Measurements from ENCODE around the gene RPS6KA4. TPM values are rescaled to one million over a fixed set of nuclear protein-coding genes. Genes with fewer than 3 reads are reported as not detected.

RPS6KA4 gene
- total RNA-seq, 1 donor from 2014 or later, result 12.7 TPM

GRCh38 chr11:64362339-64362738, 3.4 kb downstream of the RPS6KA4 start:
- H3K36me3 ChIP-seq, result no peaks in the 10 kb centered on the region
- H3K27me3 Mint-ChIP-seq (ENCODE audit: insufficient read depth, low read depth), result peaks cover 8% of the 10 kb centered on the region
- no peaks in the 10 kb centered on the region for H3K9me3 ChIP-seq (ENCODE audit: low read depth)
- H3K9ac ChIP-seq, result no peak overlapping the region
- H2AFZ ChIP-seq (replicated peaks), result no peak overlapping the region
- H3K9me3 Mint-ChIP-seq, result no peaks in the 10 kb centered on the region
- no peaks in the 10 kb centered on the region for H3K27me3 ChIP-seq
- peaks cover 3% of the 10 kb centered on the region for H4K20me1 ChIP-seq (ENCODE audit: low read depth)
- peaks cover 20% of the 10 kb centered on the region for H3K36me3 Mint-ChIP-seq
- TF ChIP-seq, protein P1, sequence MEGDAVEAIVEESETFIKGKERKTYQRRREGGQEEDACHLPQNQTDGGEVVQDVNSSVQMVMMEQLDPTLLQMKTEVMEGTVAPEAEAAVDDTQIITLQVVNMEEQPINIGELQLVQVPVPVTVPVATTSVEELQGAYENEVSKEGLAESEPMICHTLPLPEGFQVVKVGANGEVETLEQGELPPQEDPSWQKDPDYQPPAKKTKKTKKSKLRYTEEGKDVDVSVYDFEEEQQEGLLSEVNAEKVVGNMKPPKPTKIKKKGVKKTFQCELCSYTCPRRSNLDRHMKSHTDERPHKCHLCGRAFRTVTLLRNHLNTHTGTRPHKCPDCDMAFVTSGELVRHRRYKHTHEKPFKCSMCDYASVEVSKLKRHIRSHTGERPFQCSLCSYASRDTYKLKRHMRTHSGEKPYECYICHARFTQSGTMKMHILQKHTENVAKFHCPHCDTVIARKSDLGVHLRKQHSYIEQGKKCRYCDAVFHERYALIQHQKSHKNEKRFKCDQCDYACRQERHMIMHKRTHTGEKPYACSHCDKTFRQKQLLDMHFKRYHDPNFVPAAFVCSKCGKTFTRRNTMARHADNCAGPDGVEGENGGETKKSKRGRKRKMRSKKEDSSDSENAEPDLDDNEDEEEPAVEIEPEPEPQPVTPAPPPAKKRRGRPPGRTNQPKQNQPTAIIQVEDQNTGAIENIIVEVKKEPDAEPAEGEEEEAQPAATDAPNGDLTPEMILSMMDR (IDR thresholded peaks at IDR 0.05), result no peak
- TF ChIP-seq EZH2 (IDR thresholded peaks at IDR 0.05) (no peak), EZH2phosphoT487 (IDR thresholded peaks at IDR 0.05) (no peak)
- no peaks in the 10 kb centered on the region for H3F3A ChIP-seq (ENCODE audit: low read depth)
- H3K4me1 Mint-ChIP-seq, result peaks cover 8% of the 10 kb centered on the region
- no peak overlapping the region for H3K4me2 ChIP-seq
- H3K27ac Mint-ChIP-seq, result no peak overlapping the region
- no peak overlapping the region for H3K27ac ChIP-seq
- H3K4me1 ChIP-seq, result peaks cover 8% of the 10 kb centered on the region
- no peak overlapping the region for H3K4me3 ChIP-seq
- DNase-seq (ENCODE audit: low spot score), result no peak
- no peak overlapping the region for H3K4me3 Mint-ChIP-seq
- no peaks in the 10 kb centered on the region for H3K79me2 ChIP-seq (ENCODE audit: low read depth)

DNA sequence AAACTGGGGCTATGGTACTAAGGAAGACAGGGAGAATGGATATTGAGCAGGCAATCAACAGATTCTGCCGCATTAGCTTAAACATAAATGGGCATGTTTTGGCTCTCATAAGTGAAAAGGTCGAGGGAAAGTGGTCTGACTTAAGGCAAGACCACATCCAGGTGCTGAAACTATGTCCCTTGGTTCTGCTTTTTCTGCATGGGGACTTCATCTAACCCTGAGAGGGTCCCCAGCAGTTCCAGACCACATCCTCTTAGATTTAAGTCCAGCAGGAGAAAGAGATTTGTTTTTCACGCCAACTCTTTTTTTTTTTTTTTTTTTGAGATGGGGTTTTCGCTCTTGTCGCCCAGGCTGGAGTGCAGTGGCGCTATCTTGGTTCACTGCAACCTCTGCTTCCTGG, 5.5 kb downstream of the RPS6KA4 start:
- Mint-ChIP-seq H3K27me3 (ENCODE audit: insufficient read depth, low read depth) (peaks cover 8% of the 10 kb centered on the region), H3K4me3 (no peak overlapping the region), H3K36me3 (peaks cover 27% of the 10 kb centered on the region), H3K27ac (no peak overlapping the region), H3K4me1 (peaks cover 5% of the 10 kb centered on the region), H3K9me3 (no peaks in the 10 kb centered on the region)
- H3K27ac ChIP-seq, result no peak overlapping the region
- TF ChIP-seq, protein P1 (IDR thresholded peaks at IDR 0.05), result no peak
- TF ChIP-seq EZH2phosphoT487 (IDR thresholded peaks at IDR 0.05), result no peak
- no peak for TF ChIP-seq EZH2 (IDR thresholded peaks at IDR 0.05)
- no peaks in the 10 kb centered on the region for H3F3A ChIP-seq (ENCODE audit: low read depth)
- H3K4me1 ChIP-seq, result no peaks in the 10 kb centered on the region
- H3K36me3 ChIP-seq, result no peaks in the 10 kb centered on the region
- no peak overlapping the region for H2AFZ ChIP-seq (replicated peaks)
- H3K9me3 ChIP-seq (ENCODE audit: low read depth), result no peaks in the 10 kb centered on the region
- H3K79me2 ChIP-seq (ENCODE audit: low read depth), result no peaks in the 10 kb centered on the region
- no peak for DNase-seq (ENCODE audit: low spot score)
- no peaks in the 10 kb centered on the region for H3K27me3 ChIP-seq
- H3K4me2 ChIP-seq, result no peak overlapping the region
- peaks cover 3% of the 10 kb centered on the region for H4K20me1 ChIP-seq (ENCODE audit: low read depth)
- no peak overlapping the region for H3K9ac ChIP-seq
- no peak overlapping the region for H3K4me3 ChIP-seq

DNA sequence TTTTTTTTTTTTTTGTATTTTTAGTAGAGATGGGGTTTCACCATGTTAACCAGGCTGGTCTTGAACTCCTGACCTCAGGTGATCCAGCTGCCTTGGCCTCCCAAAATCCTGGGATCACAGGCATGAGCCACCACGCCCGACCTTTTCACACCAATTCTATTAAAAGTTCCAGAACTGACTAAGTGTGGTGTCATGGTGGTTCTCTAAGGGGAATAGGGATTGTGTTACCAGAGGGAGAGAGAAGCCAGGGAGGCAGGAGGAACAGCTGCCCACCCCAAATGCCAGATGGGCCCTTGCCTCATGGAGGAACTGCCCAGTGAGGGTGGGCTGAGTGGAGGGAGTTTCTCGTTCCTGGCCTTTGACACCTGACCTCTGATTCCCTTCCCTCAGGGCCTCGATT, 5.9 kb downstream of the RPS6KA4 start:
- no peaks in the 10 kb centered on the region for H3K9me3 Mint-ChIP-seq
- Histone ChIP-seq H3K4me1 (no peaks in the 10 kb centered on the region), H3K9ac (no peak overlapping the region), H3F3A (ENCODE audit: low read depth) (no peaks in the 10 kb centered on the region), H3K27ac (no peak overlapping the region), H3K9me3 (ENCODE audit: low read depth) (no peaks in the 10 kb centered on the region), H3K79me2 (ENCODE audit: low read depth) (no peaks in the 10 kb centered on the region), H3K4me2 (no peak overlapping the region), H2AFZ (replicated peaks) (no peak overlapping the region), H3K27me3 (no peaks in the 10 kb centered on the region), H4K20me1 (ENCODE audit: low read depth) (no peaks in the 10 kb centered on the region), H3K4me3 (no peak overlapping the region), H3K36me3 (no peaks in the 10 kb centered on the region)
- H3K27me3 Mint-ChIP-seq (ENCODE audit: insufficient read depth, low read depth), result peaks cover 9% of the 10 kb centered on the region
- TF ChIP-seq EZH2 (IDR thresholded peaks at IDR 0.05) (no peak), EZH2phosphoT487 (IDR thresholded peaks at IDR 0.05) (no peak)
- TF ChIP-seq, protein P1 (IDR thresholded peaks at IDR 0.05), result no peak
- no peak overlapping the region for H3K27ac Mint-ChIP-seq
- H3K36me3 Mint-ChIP-seq, result peaks cover 27% of the 10 kb centered on the region
- no peak overlapping the region for H3K4me3 Mint-ChIP-seq
- no peak for DNase-seq (ENCODE audit: low spot score)
- no peaks in the 10 kb centered on the region for H3K4me1 Mint-ChIP-seq
